ENCODE data around the gene CCNJ.

- TF ChIP-seq CTCF (IDR thresholded peaks at IDR 0.05; ENCODE audit: low read depth, low read length) (no peak), POLR2A (IDR thresholded peaks at IDR 0.05; ENCODE audit: extremely low read depth, insufficient read length) (no peak), MAX (IDR thresholded peaks at IDR 0.05; ENCODE audit: low read depth, low read length) (no peak)
Measured at GRCh38 chr10:96041146-96041545, 2.2 kb upstream of the CCNJ start.
